HFF-Myc (cell line): ENCODE data around the gene CLEC16A.

Source experiments
- DNase-seq: peaks from one replicate; pipeline ENCODE4 v3.0.0-alpha.2; 2011; ENCODE audit warnings: low read depth; ENCODE audit errors: extremely low read depth
- H3K4me3 ChIP-seq: replicated peaks from 2 replicates; pipeline ENCODE4 v1.5.1; 2011; ENCODE audit warnings: low read depth, mild to moderate bottlenecking, control low read depth, low read length
- CTCF ChIP-seq: IDR thresholded peaks from 2 replicates; pipeline ENCODE4 v1.5.1; 2012; ENCODE audit warnings: mild to moderate bottlenecking, low read depth, low read length, control low read depth; ENCODE audit errors: missing control alignments

The CLEC16A gene

DNA sequence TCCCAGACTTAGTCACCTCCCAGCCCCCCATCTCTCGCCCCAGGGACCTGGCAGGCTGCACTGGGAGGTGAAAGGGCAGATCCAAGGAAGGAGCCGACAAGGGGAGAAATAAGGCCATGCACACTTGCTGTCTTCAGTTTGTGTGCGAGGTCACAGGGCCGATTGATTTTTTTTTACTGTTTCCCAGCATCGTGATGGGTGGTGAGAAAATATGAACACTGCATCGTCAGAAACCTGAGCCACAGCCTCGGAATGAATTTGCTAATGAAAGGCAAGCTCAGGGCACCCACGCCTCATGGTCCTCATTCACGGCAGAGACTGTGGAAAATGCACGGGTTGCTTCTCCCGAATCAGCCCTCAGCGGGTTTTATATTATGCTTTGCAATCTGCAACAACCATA, 213.7 kb downstream of the CLEC16A start:
- H3K4me3 ChIP-seq, result no peak overlapping the region
- no peak for TF ChIP-seq CTCF
- DNase-seq, result no peak

- no peak for DNase-seq
- no peak overlapping the region for H3K4me3 ChIP-seq
- TF ChIP-seq CTCF, result no peak
These were observed 214.9 kb downstream of the CLEC16A start for GRCh38 chr16:11159282-11159681.

- DNase-seq, result no peak
- TF ChIP-seq CTCF, result no peak
These were observed 216.3 kb downstream of the CLEC16A start for GRCh38 chr16:11160676-11161115.

GRCh38 chr16:11161439-11161838, 217.1 kb downstream of the CLEC16A start:
- TF ChIP-seq CTCF, result no peak
- no peak for DNase-seq
- H3K4me3 ChIP-seq, result no peak overlapping the region

More at GRCh38 chr16:11160676-11161115, 216.3 kb downstream of the CLEC16A start:
- H3K4me3 ChIP-seq, result no peak overlapping the region

DNA sequence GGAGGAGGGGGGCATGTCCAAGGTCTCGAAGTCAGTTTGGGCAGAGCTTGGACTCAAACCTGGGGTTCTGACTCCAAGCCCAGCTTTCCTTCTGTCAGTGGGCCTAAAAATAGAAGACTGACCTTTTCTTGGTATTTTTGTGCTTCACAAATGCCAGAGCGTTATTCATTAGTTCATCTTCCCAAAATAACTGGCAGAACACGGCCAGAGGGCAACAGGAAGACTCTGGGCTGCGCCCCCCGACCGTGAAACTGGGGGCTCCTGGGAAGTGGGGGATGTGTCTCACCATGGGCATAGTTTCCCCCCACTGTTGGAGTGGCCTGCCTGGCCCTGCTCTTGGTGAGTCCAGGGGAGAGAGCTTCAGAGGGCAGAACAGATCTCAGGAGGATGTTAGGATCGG, 217.6 kb downstream of the CLEC16A start:
- no peak for DNase-seq
- no peak overlapping the region for H3K4me3 ChIP-seq
- no peak for TF ChIP-seq CTCF

- no peak for DNase-seq
- H3K4me3 ChIP-seq, result no peak overlapping the region
- TF ChIP-seq CTCF, result no peak
These were observed 218.4 kb downstream of the CLEC16A start for GRCh38 chr16:11162586-11163268.
